DMS 273 (cell line): ENCODE data around the gene MEPCE.

Experiments
- DNase-seq: peaks from one replicate; lab custom pipeline; 2025; ENCODE audit not compliant: unreplicated experiment; lab: John Stamatoyannopoulos, UW

Gene MEPCE

GRCh38 chr7:100402241-100402640 lies 27.4 kb upstream of the MEPCE start:
- DNase-seq = no peak

GRCh38 chr7:100406767-100407166 lies 22.9 kb upstream of the MEPCE start:
- no peak for DNase-seq

DNA sequence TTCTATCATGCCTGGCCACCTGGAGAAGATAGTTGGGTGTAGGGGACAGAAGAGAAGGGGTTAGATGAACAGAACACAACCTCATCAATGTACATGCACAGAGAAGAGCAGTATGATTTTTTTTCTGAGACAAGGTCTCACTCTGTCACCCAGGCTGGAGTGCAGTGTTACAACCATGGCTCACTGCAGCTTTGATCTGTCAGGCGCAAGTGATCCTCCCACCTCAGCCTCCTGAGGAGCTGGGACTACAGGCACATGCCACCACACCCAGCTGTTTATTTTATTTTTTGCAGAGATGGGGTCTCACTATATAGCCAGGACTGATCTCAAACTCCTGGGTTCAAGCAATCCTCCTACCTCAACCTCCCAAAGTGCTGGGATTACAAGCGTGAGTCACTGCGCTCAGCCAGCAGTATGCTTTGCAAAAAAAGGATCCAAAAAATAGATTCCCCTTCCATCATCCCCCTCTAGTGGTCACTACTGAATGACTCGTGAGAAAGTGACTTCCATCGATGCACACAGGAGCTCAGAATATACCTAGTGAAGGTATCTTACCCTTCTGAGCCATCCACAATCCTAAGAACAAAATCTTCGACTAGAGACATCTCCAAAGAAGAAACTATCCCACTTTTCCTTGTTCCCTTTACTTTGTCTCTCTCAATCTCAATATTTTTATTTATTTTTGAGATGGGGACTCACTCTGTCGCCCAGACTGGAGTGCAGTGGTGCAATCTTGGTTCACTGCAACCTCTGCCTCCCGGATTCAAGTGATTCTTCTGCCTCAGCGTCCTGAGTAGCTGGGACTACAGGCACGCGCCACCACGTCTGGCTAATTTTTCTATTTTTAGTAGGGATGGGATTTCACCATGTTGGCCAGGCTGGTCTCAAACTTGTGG lies 22.1 kb upstream of the MEPCE start:
- peak; percentile 88 for DNase-seq

- DNase-seq = no peak
Observed at GRCh38 chr7:100411101-100411500, 18.5 kb upstream of the MEPCE start.

DNA sequence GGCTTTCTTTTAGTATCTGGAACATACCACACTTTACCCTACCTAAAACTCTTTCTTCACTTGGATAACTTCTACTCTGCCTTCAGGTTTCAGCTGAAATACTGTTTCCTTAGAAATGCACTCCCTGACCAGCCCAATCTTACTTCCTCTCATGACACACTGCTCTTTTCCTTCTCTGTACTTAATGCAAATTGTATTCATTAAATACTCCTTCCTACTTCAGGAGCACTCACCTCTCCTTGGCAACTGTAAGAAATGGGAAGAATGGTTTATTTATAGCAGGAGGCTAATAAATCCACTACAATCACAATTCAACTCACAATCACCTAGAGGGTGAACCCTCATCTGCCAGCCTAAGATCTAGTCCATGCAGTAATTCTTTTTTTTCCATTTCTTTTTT lies 16.3 kb upstream of the MEPCE start:
- DNase-seq = no peak

DNA sequence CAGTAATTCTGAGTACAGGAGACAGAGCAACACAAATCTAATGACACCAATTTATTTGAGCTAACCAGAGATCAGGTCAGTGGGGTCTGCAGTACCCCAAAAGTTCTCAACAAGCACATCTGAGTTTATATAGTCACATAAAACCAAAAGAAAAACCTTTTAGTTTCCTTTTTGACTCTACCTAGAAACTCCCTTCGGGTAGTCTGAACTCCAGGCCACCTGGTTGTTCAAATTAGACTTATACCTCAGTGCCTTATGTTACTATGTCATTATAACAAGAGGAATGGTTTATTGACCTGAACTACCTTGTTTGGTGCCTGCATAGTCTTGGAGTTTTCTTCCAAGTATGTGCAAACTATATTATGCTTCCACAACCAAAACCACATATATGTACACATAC lies 15.7 kb upstream of the MEPCE start:
- DNase-seq = no peak

DNA sequence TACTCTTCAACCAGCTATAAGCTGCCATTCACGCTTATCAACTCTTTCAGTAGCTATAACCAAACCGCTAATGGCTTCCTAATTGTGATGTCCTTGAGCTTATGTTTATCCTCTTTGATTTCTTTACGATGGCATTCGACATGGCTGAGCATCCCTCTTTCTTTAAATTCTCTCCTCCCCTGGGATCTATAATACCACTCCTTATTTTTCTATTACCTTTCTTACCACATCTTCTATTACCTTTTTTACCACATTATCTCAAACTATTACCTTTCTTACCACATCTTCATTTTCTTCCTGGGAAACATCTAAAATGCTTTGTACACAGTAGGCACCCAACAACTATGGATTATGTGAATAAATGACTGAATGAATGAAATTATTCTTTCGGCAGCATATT lies 14.2 kb upstream of the MEPCE start:
- DNase-seq = no peak

GRCh38 chr7:100418930-100419659 lies 10.5 kb upstream of the MEPCE start:
- DNase-seq = no peak

DNA sequence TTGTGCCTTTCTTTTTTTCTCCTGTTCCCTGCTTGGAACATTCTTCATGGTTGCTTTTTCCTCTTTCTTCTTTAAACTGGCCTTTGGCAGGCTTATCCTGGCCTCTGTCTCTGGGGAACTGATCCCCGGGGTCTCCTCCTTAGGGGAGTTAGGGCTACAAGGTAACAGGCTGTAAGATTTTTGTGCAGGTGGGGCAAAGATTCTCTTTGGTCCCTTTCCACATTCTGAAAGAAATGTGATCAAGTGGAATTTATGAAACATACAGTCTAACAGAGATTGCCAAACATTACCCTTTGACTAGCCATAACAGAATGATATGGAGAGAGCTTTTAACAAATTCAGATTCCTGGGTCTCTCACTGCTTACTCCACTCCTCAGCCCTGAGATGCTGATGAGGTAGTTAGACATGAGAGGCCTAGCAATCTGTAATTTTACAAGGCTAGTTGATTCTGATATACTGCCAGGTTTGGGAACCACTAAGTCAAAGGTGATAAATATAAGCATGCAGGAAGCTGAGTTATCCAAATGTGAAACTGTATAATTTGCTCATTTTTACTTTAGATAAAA lies 9.9 kb upstream of the MEPCE start:
- DNase-seq = no peak

GRCh38 chr7:100423315-100423714 lies 6.3 kb upstream of the MEPCE start:
- no peak for DNase-seq

GRCh38 chr7:100425347-100425746 lies 4.3 kb upstream of the MEPCE start:
- DNase-seq = no peak

GRCh38 chr7:100426516-100426915 lies 3.1 kb upstream of the MEPCE start:
- no peak for DNase-seq

GRCh38 chr7:100427762-100428198 lies 1.9 kb upstream of the MEPCE start:
- DNase-seq = no peak

- DNase-seq = peak; percentile 99
Observed at GRCh38 chr7:100428199-100428966, 1.2 kb upstream of the MEPCE start, which contains the start of gene ZCWPW1. TSS of gene ZCWPW1 (minus strand) at chr7:100428703. CDS start at chr7:100420649, 8,054 bp downstream.

DNA sequence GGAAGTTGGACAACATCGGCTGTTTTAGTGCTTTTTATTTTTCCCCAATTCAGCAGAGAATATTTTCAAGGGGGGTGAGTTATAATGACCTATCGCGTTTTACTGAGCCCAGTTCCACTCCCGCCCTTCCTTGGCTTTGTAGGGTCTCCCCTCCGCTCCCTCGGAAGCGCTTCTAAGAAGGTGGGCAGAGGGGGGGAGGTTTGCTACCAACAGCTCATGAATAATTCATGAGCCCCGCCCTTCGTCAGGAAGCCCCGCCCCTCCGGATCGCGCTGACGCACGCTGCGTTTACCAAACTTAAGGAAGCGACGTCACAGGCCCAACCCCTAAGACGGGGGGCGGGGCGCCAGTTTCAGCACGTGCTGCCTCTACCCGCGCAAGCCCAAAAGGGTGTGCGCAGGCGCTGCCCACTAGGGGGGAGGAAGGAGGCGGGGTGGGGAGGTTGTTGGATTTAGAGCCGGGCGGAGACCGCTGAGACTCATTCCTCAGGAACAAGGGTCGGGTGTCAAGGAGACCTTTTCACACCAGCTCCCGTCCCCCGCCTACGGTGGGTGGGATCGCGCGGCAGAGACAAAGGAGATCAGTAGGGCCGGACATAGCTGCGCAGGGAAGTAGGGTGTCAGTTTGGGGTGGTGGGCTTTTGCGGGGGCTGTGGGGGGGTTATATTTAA lies 529 bp upstream of the MEPCE start:
- DNase-seq = peak; percentile 100

DNA sequence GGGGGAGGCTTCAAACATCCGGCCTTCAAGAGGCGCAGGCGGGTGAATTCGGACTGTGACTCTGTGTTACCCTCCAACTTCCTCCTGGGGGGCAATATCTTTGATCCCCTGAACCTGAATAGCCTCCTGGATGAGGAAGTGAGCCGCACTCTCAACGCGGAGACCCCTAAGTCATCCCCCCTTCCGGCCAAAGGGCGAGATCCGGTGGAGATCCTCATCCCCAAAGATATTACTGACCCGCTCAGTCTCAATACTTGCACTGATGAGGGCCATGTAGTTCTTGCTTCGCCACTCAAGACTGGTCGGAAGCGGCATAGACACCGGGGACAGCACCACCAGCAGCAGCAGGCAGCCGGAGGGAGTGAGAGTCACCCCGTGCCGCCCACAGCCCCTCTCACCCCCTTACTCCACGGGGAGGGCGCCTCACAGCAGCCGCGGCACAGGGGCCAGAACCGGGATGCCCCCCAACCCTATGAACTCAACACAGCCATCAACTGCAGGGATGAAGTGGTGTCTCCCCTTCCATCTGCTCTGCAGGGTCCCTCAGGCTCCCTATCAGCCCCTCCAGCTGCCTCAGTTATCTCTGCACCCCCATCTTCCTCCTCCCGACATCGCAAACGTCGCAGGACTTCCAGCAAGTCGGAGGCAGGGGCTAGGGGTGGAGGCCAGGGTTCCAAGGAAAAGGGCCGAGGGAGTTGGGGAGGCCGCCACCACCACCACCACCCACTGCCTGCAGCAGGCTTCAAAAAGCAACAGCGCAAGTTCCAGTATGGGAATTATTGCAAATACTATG lies 1.1 kb downstream of the MEPCE start:
- no peak for DNase-seq

GRCh38 chr7:100431286-100431735 lies 1.7 kb downstream of the MEPCE start:
- no peak for DNase-seq

GRCh38 chr7:100432053-100432452 lies 2.4 kb downstream of the MEPCE start:
- no peak for DNase-seq

- no peak for DNase-seq
Observed at GRCh38 chr7:100432621-100433275, 3.1 kb downstream of the MEPCE start.
